CD4-positive, alpha-beta T cell (primary cell): Measurements from ENCODE around the gene FEV. TPM values are rescaled to one million over a fixed set of nuclear protein-coding genes. Genes with fewer than 3 reads are reported as not detected.

Source experiments
- ATAC-seq: fragments of 200-7000 bp; cut with Tn5 transposase; one replicate; pipeline ENCODE4 v1.10.0; 2022; ENCODE audit warnings: mild to moderate bottlenecking; ENCODE audit not compliant: poor library complexity
- CTCF ChIA-PET: fragments of 350-600 bp; sonication (Branson Sonifier 250); formaldehyde crosslinking; loops from one replicate; lab custom pipeline; 2021; ENCODE audit warnings: antibody characterized with exemption, inconsistent platforms; lab: Charles Lee
- POLR2A ChIA-PET: fragments of 350-600 bp; sonication (Branson Sonifier 250); formaldehyde crosslinking; loops from one replicate; lab custom pipeline; 2021; ENCODE audit warnings: antibody characterized with exemption, inconsistent platforms; lab: Charles Lee
- DNase-seq, 14 experiments: peaks; one replicate each; pipeline ENCODE4 v3.0.0-alpha.2; 2013 to 2020; ENCODE audit warnings: mixed read lengths in 2 of 14
- H3K27ac ChIP-seq, 2 donors: one replicate each; pipeline versions ENCODE4 v1.5.1 to v1.7.0; 2013; ENCODE audit warnings: low read length in 2 of 2, low read depth in 1 of 2, mild to moderate bottlenecking in 1 of 2
- H3K27me3 ChIP-seq, 2 experiments: 1 replicate in 1 of 2; 2 replicates in 1 of 2; pipeline versions ENCODE4 v1.6.1 to v1.7.0; 2013; ENCODE audit warnings: low read length in 2 of 2, control low read depth in 1 of 2, mild to moderate bottlenecking in 1 of 2, moderate library complexity in 1 of 2; ENCODE audit not compliant: insufficient read depth in 2 of 2, control insufficient read depth in 1 of 2
- H3K36me3 ChIP-seq: one replicate; pipeline ENCODE4 v1.6.1; 2013; ENCODE audit warnings: low read length, control low read depth; ENCODE audit not compliant: insufficient read depth
- H3K4me1 ChIP-seq: one replicate; pipeline ENCODE4 v1.6.1; 2013; ENCODE audit warnings: low read length, control low read depth; ENCODE audit not compliant: insufficient read depth
- H3K4me3 ChIP-seq: one replicate; pipeline ENCODE4 v1.5.1; 2013; ENCODE audit warnings: mild to moderate bottlenecking, low read length, moderate library complexity
- H3K9me3 ChIP-seq, 2 experiments: 1 replicate in 1 of 2; 2 replicates in 1 of 2; pipeline versions ENCODE4 v1.6.1 to v1.7.0; 2013; ENCODE audit warnings: low read length in 2 of 2, mild to moderate bottlenecking in 2 of 2, control low read depth in 1 of 2, moderate library complexity in 1 of 2; ENCODE audit not compliant: control insufficient read depth in 1 of 2, insufficient read depth in 1 of 2
- H3K27ac Mint-ChIP-seq: one replicate; pipeline ENCODE4 v1.8.0; 2020; ENCODE audit warnings: mixed read lengths
- H3K27me3 Mint-ChIP-seq: one replicate; pipeline ENCODE4 v1.8.0; 2021; ENCODE audit warnings: mixed read lengths
- H3K36me3 Mint-ChIP-seq: one replicate; pipeline ENCODE4 v1.8.0; 2021; ENCODE audit warnings: low read depth, mixed read lengths
- H3K4me1 Mint-ChIP-seq: one replicate; pipeline ENCODE4 v1.8.0; 2021; ENCODE audit warnings: low read depth, mixed read lengths
- H3K4me3 Mint-ChIP-seq: one replicate; pipeline ENCODE4 v1.8.0; 2020; ENCODE audit warnings: mild to moderate bottlenecking, mixed read lengths
- H3K9me3 Mint-ChIP-seq: one replicate; pipeline ENCODE4 v1.8.0; 2020; ENCODE audit warnings: mixed read lengths
- intact Hi-C, 2 experiments: fragments of 100-400 bp; cut with DNase I in 1 of 2; cut with micrococcal nuclease in 1 of 2; formaldehyde crosslinking; loops; one replicate each; pipeline versions ENCODE4 v1.15.1 to v1.9.0; 2023 to 2025; cut with DNase I, micrococcal nuclease
- total RNA-seq, 174 experiments: library from RNA in 2 of 174; stranded (reverse) in 2 of 174; gene quantifications; one replicate each; pipeline ENCODE4 v1.2.3 and lab custom pipeline; 2021 to 2026
- TF ChIP-seq, protein P1 (sequence below): fragments of 200-600 bp; IDR thresholded peaks from one replicate; pipeline ENCODE4 v1.8.0; 2022; ENCODE audit warnings: antibody characterized with exemption, mild to moderate bottlenecking

Gene FEV
- total RNA-seq, 2 experiments from 2014 or later: not detected

DNA sequence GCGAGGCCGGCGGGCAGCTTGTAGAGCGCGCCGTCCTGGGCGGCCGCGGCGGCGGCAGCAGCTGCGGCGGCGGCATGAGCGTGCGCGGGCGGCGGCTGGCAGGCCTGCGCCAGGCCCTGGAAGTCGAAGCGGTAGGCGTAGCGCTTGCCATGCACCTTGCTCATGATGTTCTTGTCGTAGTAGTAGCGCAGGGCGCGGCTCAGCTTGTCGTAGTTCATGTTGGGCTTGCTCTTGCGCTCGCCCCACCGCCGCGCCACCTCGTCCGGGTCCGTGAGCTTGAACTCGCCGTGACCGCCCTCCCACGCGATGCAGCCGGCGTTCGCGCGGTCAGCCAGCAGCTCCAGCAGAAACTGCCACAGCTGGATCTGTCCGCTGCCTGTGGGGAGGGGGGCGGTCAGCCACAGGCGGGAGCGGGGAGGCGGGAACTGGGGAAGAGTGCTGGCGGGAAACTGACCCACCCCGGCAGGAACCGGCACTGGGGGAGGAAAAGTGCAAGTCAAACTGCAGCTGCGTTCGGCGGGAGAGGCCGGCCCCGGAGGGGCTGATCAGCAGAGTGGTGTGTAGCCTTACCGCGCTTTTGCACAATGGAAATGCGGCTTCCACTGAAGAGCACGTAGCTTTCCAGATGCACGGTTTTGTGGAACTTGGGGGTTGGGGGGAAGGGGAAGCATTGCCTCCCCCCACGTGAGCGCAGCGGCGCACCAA is 3.0 kb downstream of the FEV start:
- DNase-seq (peak in 7 of 14 experiments; percentile 21 to 69 (median 30)), ATAC-seq (peak; percentile 50)
- ChIA-PET POLR2A (interaction anchor here (0.7 to 1.6 kb wide), 2 partner anchors 14 to 16 kb away, joined by 3 read pairs; no protein-coding TSS in a partner anchor), CTCF (interaction anchor here (1.2 to 2.7 kb wide), 5 partner anchors 14 to 313 kb away, joined by 3 to 16 read pairs (median 5); no protein-coding TSS in a partner anchor)
- Mint-ChIP-seq H3K4me3 (peak overlapping the region; percentile 62), H3K9me3 (no peaks in the 10 kb centered on the region), H3K27me3 (peaks cover 89% of the 10 kb centered on the region), H3K27ac (no peak overlapping the region), H3K36me3 (no peaks in the 10 kb centered on the region), H3K4me1 (peaks cover 46% of the 10 kb centered on the region)
- peaks cover 54% of the 10 kb centered on the region for H3K4me1 ChIP-seq
- TF ChIP-seq, protein P1, sequence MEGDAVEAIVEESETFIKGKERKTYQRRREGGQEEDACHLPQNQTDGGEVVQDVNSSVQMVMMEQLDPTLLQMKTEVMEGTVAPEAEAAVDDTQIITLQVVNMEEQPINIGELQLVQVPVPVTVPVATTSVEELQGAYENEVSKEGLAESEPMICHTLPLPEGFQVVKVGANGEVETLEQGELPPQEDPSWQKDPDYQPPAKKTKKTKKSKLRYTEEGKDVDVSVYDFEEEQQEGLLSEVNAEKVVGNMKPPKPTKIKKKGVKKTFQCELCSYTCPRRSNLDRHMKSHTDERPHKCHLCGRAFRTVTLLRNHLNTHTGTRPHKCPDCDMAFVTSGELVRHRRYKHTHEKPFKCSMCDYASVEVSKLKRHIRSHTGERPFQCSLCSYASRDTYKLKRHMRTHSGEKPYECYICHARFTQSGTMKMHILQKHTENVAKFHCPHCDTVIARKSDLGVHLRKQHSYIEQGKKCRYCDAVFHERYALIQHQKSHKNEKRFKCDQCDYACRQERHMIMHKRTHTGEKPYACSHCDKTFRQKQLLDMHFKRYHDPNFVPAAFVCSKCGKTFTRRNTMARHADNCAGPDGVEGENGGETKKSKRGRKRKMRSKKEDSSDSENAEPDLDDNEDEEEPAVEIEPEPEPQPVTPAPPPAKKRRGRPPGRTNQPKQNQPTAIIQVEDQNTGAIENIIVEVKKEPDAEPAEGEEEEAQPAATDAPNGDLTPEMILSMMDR: no peak
- H3K27me3 ChIP-seq: peaks cover 57 to 85% of the 10 kb centered on the region in 2 experiments
- H3K9me3 ChIP-seq: peaks cover 0 to 19% of the 10 kb centered on the region in 2 experiments
- H3K36me3 ChIP-seq: no peaks in the 10 kb centered on the region
- H3K4me3 ChIP-seq: peak overlapping the region; percentile 34
- H3K27ac ChIP-seq: no peak overlapping the region
- intact Hi-C loops: loop anchor here (5.0 kb wide), 2 partner anchors 105 to 175 kb away; no protein-coding TSS in a partner anchor

DNA sequence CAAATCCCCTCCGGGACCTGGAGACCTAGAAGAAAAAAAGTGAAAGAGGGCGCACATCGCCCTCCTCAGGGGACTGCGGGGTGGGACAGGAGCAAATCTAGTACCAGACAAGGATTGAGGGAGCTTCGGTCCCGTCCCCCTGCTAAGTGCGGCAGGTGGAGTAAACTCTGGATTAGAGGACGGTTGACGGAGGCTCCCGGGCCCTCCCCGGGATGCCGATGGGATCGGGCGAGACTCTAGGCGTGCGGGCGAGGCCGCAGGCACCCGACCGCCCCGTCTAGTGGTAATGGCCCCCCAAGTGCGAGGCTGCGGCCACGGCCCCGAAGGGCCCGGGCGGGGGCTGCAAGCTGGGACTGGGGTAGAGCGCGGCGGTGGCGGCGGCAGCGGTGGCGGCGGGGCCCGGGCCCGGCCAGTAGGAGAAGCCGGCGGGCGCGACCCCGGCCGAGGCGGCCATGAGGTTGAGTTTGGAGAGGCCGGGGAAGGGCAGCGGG is 3.5 kb downstream of the FEV start:
- no peak for ATAC-seq
- POLR2A ChIA-PET: interaction anchor here (0.7 to 1.6 kb wide), 2 partner anchors 15 to 16 kb away, joined by 3 read pairs; no protein-coding TSS in a partner anchor
- H3K4me3 ChIP-seq: peak overlapping the region; percentile 33

More for the DNA sequence above, 3.5 kb downstream of the FEV start:
- Mint-ChIP-seq H3K4me3 (peak overlapping the region; percentile 86), H3K4me1 (peaks cover 46% of the 10 kb centered on the region), H3K27me3 (peaks cover 89% of the 10 kb centered on the region), H3K27ac (no peak overlapping the region), H3K9me3 (no peaks in the 10 kb centered on the region), H3K36me3 (no peaks in the 10 kb centered on the region)
- Histone ChIP-seq H3K27me3 (peaks cover 51 to 85% of the 10 kb centered on the region in 2 experiments), H3K36me3 (no peaks in the 10 kb centered on the region), H3K4me1 (peaks cover 54% of the 10 kb centered on the region), H3K27ac (no peak overlapping the region), H3K9me3 (peaks cover 0 to 19% of the 10 kb centered on the region in 2 experiments)
- DNase-seq: peak in 1 of 14 experiments; percentile 29
- TF ChIP-seq, protein P1: no peak
- intact Hi-C loops: loop anchor here (5.0 kb wide), 2 partner anchors 104 to 176 kb away; no protein-coding TSS in a partner anchor
- CTCF ChIA-PET: interaction anchor here (1.3 to 2.7 kb wide), 4 partner anchors 83 to 313 kb away, joined by 4 to 16 read pairs (median 5); no protein-coding TSS in a partner anchor
